Spinal cord (tissue), 10 donors: ENCODE measurements around the gene GPR132. TPM values are rescaled to one million over a fixed set of nuclear protein-coding genes. Genes with fewer than 3 reads are reported as not detected.
A peak's percentile ranks its signal among the peaks of the same experiment; 100 is the strongest.

Experiments
- DNase-seq, 6 donors: peaks; one replicate each; pipeline versions ENCODE4 v3.0.0 to v3.0.0-alpha.2; 2013 to 2015; ENCODE audit warnings: low spot score in 6 of 6, low read depth in 4 of 6
- H3K27ac ChIP-seq: one replicate; pipeline ENCODE4 v1.5.1; 2013; ENCODE audit warnings: low read depth, low read length, control low read depth
- H3K27me3 ChIP-seq: one replicate; pipeline ENCODE4 v1.6.1; 2013; ENCODE audit warnings: low read length; ENCODE audit not compliant: control insufficient read depth, insufficient read depth
- H3K36me3 ChIP-seq: one replicate; pipeline ENCODE4 v1.6.1; 2013; ENCODE audit warnings: low read length; ENCODE audit not compliant: control insufficient read depth, insufficient read depth
- H3K4me1 ChIP-seq: one replicate; pipeline ENCODE4 v1.6.1; 2013; ENCODE audit warnings: low read length; ENCODE audit not compliant: control insufficient read depth, insufficient read depth
- H3K4me3 ChIP-seq: one replicate; pipeline ENCODE4 v1.5.1; 2013; ENCODE audit warnings: low read depth, low read length, control low read depth
- H3K9me3 ChIP-seq: one replicate; pipeline ENCODE4 v1.6.1; 2013; ENCODE audit warnings: low read length; ENCODE audit not compliant: control insufficient read depth, insufficient read depth
- WGBS: methylation state at CpG from one replicate; pipeline ENCODE4 v1.1.5; 2013; ENCODE audit warnings: missing lambda C conversion rate; ENCODE audit not compliant: insufficient coverage; 5-methylcytosine and 5-hydroxymethylcytosine counted together
- polyA plus RNA-seq, 2 donors: library from polyadenylated mRNA; unstranded; fragments of 120-200 nt; gene quantifications; one replicate each; pipeline ENCODE4 v1.2.1, GENCODE V29; 2013; ENCODE audit not compliant: insufficient read length in 2 of 2
- total RNA-seq, 2 donors: library from RNA; depleted of rRNA in 1 of 2; stranded (reverse); fragments of 120-200 nt in 1 of 2; fragments of >200 nt in 1 of 2; gene quantifications; one replicate each; pipeline versions ENCODE4 v1.2.3 to v1.2.4, GENCODE V29; 2013 to 2014
- donor health status: healthy.

Gene GPR132
- total and polyA plus RNA-seq, 4 donors: 0.69 to 1.4 (median 1.1) TPM

- H3K9me3 ChIP-seq: no peaks in the 10 kb centered on the region
- peaks cover 15% of the 10 kb centered on the region for H3K36me3 ChIP-seq
- DNase-seq: no peak
- no peak overlapping the region for H3K4me3 ChIP-seq
- H3K4me1 ChIP-seq: peaks cover 64% of the 10 kb centered on the region
- H3K27ac ChIP-seq: no peak overlapping the region
- peaks cover 10% of the 10 kb centered on the region for H3K27me3 ChIP-seq
- WGBS: 53% methylated on average over 18 of the region's 19 CpGs
These were observed 26.4 kb upstream of the GPR132 start for GRCh38 chr14:105091517-105092170.

- no peaks in the 10 kb centered on the region for H3K9me3 ChIP-seq
- H3K27me3 ChIP-seq: peaks cover 12% of the 10 kb centered on the region
- no peak for DNase-seq
- no peak overlapping the region for H3K27ac ChIP-seq
- no peak overlapping the region for H3K4me3 ChIP-seq
- H3K4me1 ChIP-seq: peaks cover 68% of the 10 kb centered on the region
- peaks cover 10% of the 10 kb centered on the region for H3K36me3 ChIP-seq
- WGBS: 85% methylated on average over 9 of the region's 9 CpGs
These were observed 25.9 kb upstream of the GPR132 start for GRCh38 chr14:105091054-105091516.

GRCh38 chr14:105090493-105091053 is 25.3 kb upstream of the GPR132 start:
- Histone ChIP-seq H3K27ac (no peak overlapping the region), H3K4me1 (peaks cover 72% of the 10 kb centered on the region), H3K36me3 (peaks cover 7% of the 10 kb centered on the region), H3K9me3 (no peaks in the 10 kb centered on the region), H3K4me3 (no peak overlapping the region), H3K27me3 (peaks cover 12% of the 10 kb centered on the region)
- 17% methylated on average over 6 of the region's 7 CpGs for WGBS
- DNase-seq: peak in 2 of 6 donors; percentile 75 to 82

- Histone ChIP-seq H3K4me1 (peaks cover 73% of the 10 kb centered on the region), H3K36me3 (peaks cover 11% of the 10 kb centered on the region), H3K27me3 (peaks cover 12% of the 10 kb centered on the region), H3K27ac (no peak overlapping the region), H3K9me3 (no peaks in the 10 kb centered on the region), H3K4me3 (no peak overlapping the region)
- 79% methylated on average over 7 of the region's 15 CpGs for WGBS
- DNase-seq: no peak
These were observed 24.7 kb upstream of the GPR132 start for GRCh38 chr14:105089746-105090492.

GRCh38 chr14:105088812-105089745 is 23.8 kb upstream of the GPR132 start:
- H3K27me3 ChIP-seq: peaks cover 12% of the 10 kb centered on the region

GRCh38 chr14:105087963-105088811 is 23.0 kb upstream of the GPR132 start:
- Histone ChIP-seq H3K4me1 (peaks cover 61% of the 10 kb centered on the region), H3K4me3 (no peak overlapping the region), H3K27me3 (peaks cover 12% of the 10 kb centered on the region), H3K36me3 (peaks cover 11% of the 10 kb centered on the region), H3K27ac (peak overlapping the region; percentile 22), H3K9me3 (no peaks in the 10 kb centered on the region)
- DNase-seq: peak in 1 of 6 donors; percentile 58
- 4% methylated on average over 40 of the region's 44 CpGs for WGBS

More at GRCh38 chr14:105088812-105089745, 23.8 kb upstream of the GPR132 start:
- peaks cover 11% of the 10 kb centered on the region for H3K36me3 ChIP-seq
- 88% methylated on average over 17 of the region's 24 CpGs for WGBS
- no peak for DNase-seq
- H3K27ac ChIP-seq: no peak overlapping the region
- H3K9me3 ChIP-seq: no peaks in the 10 kb centered on the region
- no peak overlapping the region for H3K4me3 ChIP-seq
- H3K4me1 ChIP-seq: peaks cover 67% of the 10 kb centered on the region

GRCh38 chr14:105087308-105087962 is 22.2 kb upstream of the GPR132 start:
- DNase-seq: peak in 2 of 6 donors; percentile 52 to 73

GRCh38 chr14:105086833-105087307 is 21.6 kb upstream of the GPR132 start:
- Histone ChIP-seq H3K36me3 (peaks cover 9% of the 10 kb centered on the region), H3K27ac (no peak overlapping the region), H3K4me1 (peaks cover 49% of the 10 kb centered on the region), H3K27me3 (peaks cover 12% of the 10 kb centered on the region), H3K4me3 (peak overlapping the region; percentile 54), H3K9me3 (no peaks in the 10 kb centered on the region)
- peak in 2 of 6 donors; percentile 77 to 79 for DNase-seq
- WGBS: under 1% methylated on average over 45 of the region's 45 CpGs

More at GRCh38 chr14:105087308-105087962, 22.2 kb upstream of the GPR132 start:
- no peak overlapping the region for H3K27ac ChIP-seq
- H3K27me3 ChIP-seq: peaks cover 12% of the 10 kb centered on the region
- H3K9me3 ChIP-seq: no peaks in the 10 kb centered on the region
- peaks cover 11% of the 10 kb centered on the region for H3K36me3 ChIP-seq
- under 1% methylated on average over 60 of the region's 60 CpGs for WGBS
- peak overlapping the region; percentile 54 for H3K4me3 ChIP-seq
- H3K4me1 ChIP-seq: peaks cover 55% of the 10 kb centered on the region
